HT-29 (cell line): ENCODE data around the gene OXCT1. TPM values are rescaled to one million over a fixed set of nuclear protein-coding genes. Genes with fewer than 3 reads are reported as not detected.
"Not testable (repeated sequence)": the region's sequence is repeated elsewhere in the genome, so short reads cannot be mapped to it uniquely, and the experiment has no call there.

Experiments used
- DNase-seq: peaks from one replicate; pipeline ENCODE4 v3.0.0-alpha.2; 2015; ENCODE audit warnings: low spot score
- total RNA-seq: library from RNA; depleted of rRNA; stranded (reverse); fragments of >200 nt; shearing (Covaris generic); gene quantifications from 2 replicates; pipeline ENCODE4 v1.2.3, GENCODE V29; 2014; rRNA removed

Gene OXCT1
- total RNA-seq, 1 experiment from 2014 or later = 0.56 TPM

DNA sequence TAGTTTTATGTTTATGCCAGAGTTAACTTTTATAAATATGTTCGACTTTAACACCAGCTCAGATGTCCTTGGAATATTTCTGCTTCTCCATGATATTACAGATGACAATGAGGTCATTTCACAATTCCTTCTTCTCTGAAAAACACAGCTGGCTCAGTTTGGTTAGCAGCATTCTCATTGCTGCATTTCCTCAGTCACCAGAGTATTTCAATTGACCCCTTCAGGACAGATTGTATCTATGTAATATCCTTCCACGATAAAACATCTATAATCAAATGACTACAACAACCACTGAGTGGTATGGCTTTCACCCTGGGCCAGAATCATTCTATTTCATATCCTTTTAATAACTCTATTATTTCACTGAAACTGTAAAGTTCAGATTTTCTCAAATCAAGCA, 148.7 kb downstream of the OXCT1 start:
- no peak for DNase-seq

DNA sequence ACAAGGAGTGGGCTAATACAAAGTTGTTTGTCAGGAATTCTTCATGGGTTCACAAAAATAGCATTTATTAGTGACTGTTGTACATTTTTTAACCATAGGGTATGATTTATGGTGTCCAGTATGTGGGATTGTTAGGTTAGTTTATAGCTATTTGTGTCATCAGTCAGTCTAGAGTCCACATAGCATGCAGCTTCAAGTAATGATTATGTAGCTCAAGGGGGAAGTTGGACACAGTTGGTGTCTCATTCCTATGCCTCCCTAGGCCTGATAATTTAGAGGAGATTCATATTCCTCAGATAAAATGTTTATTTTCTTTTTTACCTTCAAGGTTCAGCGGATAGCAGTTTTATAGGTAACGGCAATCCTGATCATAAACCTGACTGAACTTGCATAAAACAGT, 153.8 kb downstream of the OXCT1 start:
- no peak for DNase-seq

DNA sequence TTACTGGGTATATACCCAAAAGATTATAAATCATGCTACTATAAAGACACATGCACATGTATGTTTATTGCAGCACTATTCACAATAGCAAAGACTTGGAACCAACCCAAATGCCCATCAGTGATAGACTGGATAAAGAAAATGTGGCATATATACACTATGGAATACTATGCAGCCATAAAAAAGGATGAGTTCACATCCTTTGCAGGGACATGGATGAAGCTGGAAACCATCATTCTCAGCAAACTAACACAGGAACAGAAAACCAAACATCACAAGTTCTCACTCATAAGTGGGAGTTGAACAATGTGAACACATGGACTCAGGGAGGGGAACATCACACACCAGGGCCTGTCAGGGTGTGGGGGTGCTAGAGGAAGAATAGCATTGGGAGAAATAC, 155.8 kb downstream of the OXCT1 start:
- DNase-seq = not testable (repeated sequence)

DNA sequence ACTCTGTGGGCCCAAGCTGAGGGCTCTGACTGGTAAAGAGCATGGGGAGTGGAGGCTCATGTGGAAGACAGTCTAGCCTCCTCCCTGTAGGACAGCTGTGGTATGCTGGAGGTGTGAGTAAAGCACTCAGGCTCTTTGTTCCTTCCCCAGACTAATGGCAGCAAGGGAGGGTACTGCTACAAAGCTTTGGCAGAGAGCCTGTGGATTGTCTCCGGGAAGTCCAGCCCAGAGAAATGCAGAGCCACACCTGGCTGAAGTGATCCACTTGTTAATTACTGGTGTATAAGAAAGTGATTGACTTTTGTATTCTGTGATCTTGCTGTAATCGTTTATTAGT, 161.7 kb downstream of the OXCT1 start:
- no peak for DNase-seq

DNA sequence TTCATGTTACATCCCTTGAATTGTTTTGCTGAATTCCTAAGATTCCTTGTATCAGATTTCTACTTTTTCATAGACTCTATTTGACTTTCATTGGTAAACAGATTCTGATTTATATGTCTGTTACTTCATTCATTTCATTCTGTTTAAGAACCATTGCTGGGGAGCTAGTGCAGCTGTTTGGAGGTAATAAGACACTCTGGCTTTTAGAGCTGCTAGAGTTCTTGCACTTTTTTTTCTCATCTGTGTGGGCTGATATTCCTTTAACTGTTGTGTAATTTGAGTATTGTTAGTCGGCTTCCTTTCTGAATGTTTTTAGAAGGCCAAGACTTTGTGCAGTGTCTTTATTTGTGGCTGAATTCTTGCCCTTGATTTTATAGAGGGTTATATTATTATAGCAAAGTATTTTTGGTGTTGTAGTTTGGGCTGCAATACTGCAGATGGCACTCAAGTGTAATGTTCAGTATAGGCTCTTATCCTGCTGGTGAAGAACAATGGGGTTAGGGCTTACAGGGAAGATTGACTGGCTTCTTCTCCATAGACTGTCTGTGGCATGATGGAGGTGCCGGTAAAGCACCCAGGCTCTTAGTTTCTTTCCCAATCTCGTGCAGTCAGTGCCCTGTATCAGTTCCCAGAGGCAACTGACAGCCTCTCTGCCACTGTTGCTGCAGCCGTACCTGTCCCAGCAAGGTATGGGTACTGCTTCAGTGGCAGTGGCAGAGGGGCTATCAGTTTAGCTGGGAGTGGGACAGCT, 162.2 kb downstream of the OXCT1 start:
- DNase-seq = peak; percentile 17

- peak; percentile 6 for DNase-seq
Observed at GRCh38 chr5:41695920-41696582, 174.2 kb downstream of the OXCT1 start.

DNA sequence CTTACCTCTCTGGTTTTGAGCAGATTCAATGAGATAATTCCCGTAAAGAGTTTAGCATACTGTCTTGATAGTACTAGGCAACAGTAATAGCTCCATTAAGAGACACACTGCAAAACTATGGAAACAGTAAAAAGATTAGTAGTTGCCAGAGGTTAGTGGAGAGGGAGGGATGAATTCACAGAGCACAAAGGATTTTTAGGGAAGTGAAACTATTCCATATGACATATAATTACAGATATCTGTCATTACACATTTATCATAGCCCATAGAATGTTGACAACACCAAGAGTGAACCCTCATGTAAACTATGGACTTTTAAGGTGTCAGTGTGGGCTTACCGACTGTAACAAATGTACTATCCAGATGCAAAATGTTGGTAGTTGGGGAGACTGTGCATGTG, 183.5 kb downstream of the OXCT1 start:
- no peak for DNase-seq

DNA sequence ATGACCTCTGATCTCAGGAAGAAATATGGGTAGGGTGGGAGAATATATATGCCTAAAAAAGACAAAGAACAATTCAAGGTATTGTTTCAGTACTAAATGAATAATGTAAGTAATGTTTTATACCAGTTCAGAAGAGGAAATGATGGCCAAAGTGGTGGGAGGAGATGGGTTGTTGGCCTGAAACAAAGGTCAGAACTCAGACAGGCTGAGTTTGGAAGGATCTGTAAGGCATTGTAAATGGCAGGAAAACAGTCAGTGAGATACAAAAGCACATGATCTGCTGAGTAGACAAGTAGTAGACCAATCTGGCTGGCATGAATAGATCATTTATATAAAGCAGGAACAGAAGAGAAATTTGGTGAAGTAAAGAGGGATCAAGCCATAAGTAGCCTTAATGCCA, 184.0 kb downstream of the OXCT1 start:
- no peak for DNase-seq

GRCh38 chr5:41683181-41683580, 187.0 kb downstream of the OXCT1 start:
- no peak for DNase-seq

DNA sequence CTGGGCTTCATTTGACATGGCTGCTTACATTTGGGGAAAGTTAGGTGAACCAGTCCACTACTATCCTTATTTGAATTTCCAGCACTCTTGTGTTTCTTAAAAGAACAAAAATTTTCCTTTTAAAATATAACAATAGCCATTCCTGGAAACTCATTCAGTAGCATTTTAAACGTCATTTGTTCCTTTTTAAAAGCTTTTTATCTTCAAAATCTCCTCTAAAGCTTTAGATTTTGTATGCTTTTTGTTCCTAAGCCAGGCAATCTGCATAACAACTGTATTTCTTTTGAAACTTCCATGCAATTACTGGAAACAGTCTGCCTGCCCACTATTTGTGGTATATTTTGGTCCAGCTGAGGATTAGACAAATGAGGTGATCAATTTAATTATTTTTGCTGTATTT, 187.6 kb downstream of the OXCT1 start:
- DNase-seq = no peak

- no peak for DNase-seq
Observed at GRCh38 chr5:41681840-41682239, 188.4 kb downstream of the OXCT1 start.

Other genes starting within 250 kb of the OXCT1 start
- 4.0 and 6.3 TPM in 2 replicates for gene RIMOC1, start 33.9 kb upstream of the OXCT1 start, total RNA-seq
- gene FBXO4, start 54.9 kb upstream of the OXCT1 start, total RNA-seq = 6.2 and 7.5 TPM in 2 replicates